Heart left ventricle (tissue), 16 donors: ENCODE measurements around the gene PPP1R14B. TPM values are rescaled to one million over a fixed set of nuclear protein-coding genes. Genes with fewer than 3 reads are reported as not detected.

Experiments used
- ATAC-seq, 4 donors: fragments of 200-7000 bp; cut with Tn5 transposase; one replicate each; pipeline ENCODE4 v1.9.1; 2020 to 2022; ENCODE audit warnings: moderate library complexity in 4 of 4, mild to moderate bottlenecking in 3 of 4, moderate number of reproducible peaks in 1 of 4
- DNase-seq, 5 donors: peaks; one replicate each; pipeline ENCODE4 v3.0.0-alpha.2; 2020
- H3K27ac ChIP-seq, 12 donors: fragments of 200-600 bp; sonication (generic) in 4 of 12; one replicate each; pipeline versions ENCODE4 v1.5.0 to v1.8.0; 2016 to 2022; ENCODE audit warnings: mild to moderate bottlenecking in 2 of 12
- H3K27me3 ChIP-seq, 9 donors: fragments of 200-600 bp; sonication (generic) in 2 of 9; one replicate each; pipeline versions ENCODE4 v1.5.1 to v1.8.0; 2016 to 2022; ENCODE audit warnings: mild to moderate bottlenecking in 3 of 9
- H3K36me3 ChIP-seq, 9 donors: fragments of 200-600 bp; sonication (generic) in 2 of 9; one replicate each; pipeline versions ENCODE4 v1.5.0 to v1.8.0; 2018 to 2022; ENCODE audit warnings: mild to moderate bottlenecking in 2 of 9
- H3K4me1 ChIP-seq, 12 donors: fragments of 200-600 bp; sonication (generic) in 4 of 12; one replicate each; pipeline versions ENCODE4 v1.5.0 to v1.8.0; 2016 to 2022; ENCODE audit warnings: mild to moderate bottlenecking in 3 of 12
- H3K4me3 ChIP-seq, 12 donors: fragments of 200-600 bp; sonication (generic) in 4 of 12; one replicate each; pipeline versions ENCODE4 v1.5.0 to v1.8.0; 2017 to 2022; ENCODE audit warnings: mild to moderate bottlenecking in 9 of 12, moderate library complexity in 4 of 12
- H3K9me3 ChIP-seq, 12 donors: fragments of 200-600 bp; sonication (generic) in 4 of 12; one replicate each; pipeline versions ENCODE4 v1.5.0 to v1.8.0; 2016 to 2022; ENCODE audit warnings: mild to moderate bottlenecking in 1 of 12
- CTCF ChIP-seq, 12 donors: fragments of 200-600 bp; sonication (generic) in 4 of 12; IDR thresholded peaks; one replicate each; pipeline versions ENCODE4 v1.5.0 to v1.8.0; 2018 to 2022; ENCODE audit warnings: antibody characterized with exemption in 12 of 12, mild to moderate bottlenecking in 5 of 12
- POLR2A ChIP-seq, 2 donors: fragments of 450-650 bp; IDR thresholded peaks; one replicate each; pipeline ENCODE4 v1.6.1; 2017; ENCODE audit warnings: antibody characterized with exemption in 2 of 2, mild to moderate bottlenecking in 2 of 2, moderate library complexity in 2 of 2
- WGBS, 4 donors: extraction: QIAGEN DNeasy Blood & Tissue Kit in 2 of 4; methylation state at CpG; one replicate each; pipeline versions ENCODE4 v1.1.5 to v1.1.7; 2013 to 2018; 5-methylcytosine and 5-hydroxymethylcytosine counted together
- intact Hi-C, 10 donors: fragments of 100-400 bp; cut with DNase I; formaldehyde crosslinking; loops; one replicate each; pipeline versions ENCODE4 v1.11.1 to v1.14.2; 2022
- polyA plus RNA-seq, 2 donors: library from polyadenylated mRNA; stranded (reverse); fragments of 200-250 nt; gene quantifications; one replicate each; pipeline ENCODE4 v1.2.3, GENCODE V29; 2013
- total RNA-seq, 9 donors: library from RNA; depleted of rRNA in 2 of 9; stranded (reverse); fragments of >200 nt in 2 of 9; fragmentation: NEBNext Ultra II Directional in 3 of 9; extraction: Animal tissue kit (Norgen Biotek cat#: 25700) in 3 of 9; gene quantifications; one replicate each; pipeline versions ENCODE4 v1.1.0 to v1.2.4, GENCODE V29; 2016 to 2023
- donor health status: ischemic (EF 13 %, LVEDD 7.1; RV severe dilation, severe dysfunction).
- donor health status: healthy with polysubstance abuse.
- donor health status: DM: no; HTN: yes; CAD: no.
- donor health status: DM: no; HTN: no; CAD: no.
- donor health status: ischemic (EF 25% LVEDD 6.9; RV normal size, moderate dysfunction).
- donor health status: ischemic (EF 25% LVEDD 5.7; RV mildly dilated, moderate dysfunction).
- donor health status: healthy.
- donor health status: DM: yes; HTN: yes; CAD: no.
- donor health status: ischemic (EF 35%, LVEDD 5.7; RV mildly dilated, moderate dysfunction).
- donor health status: nonischemic (EF 11% LVEDD 7.7; RV severe dilation, severe dysfunction).
- donor health status: DM: yes; HTN: yes; CAD: no.
- donor health status: PGD.
- donor health status: ischemic (EF 29% LVEDD 5.4; RV normal size, mild dysfunction).
- donor health status: nonischemic (EF 23%, LVEDD 6.1; RV moderate dilation, normal function).

Gene PPP1R14B
- total and polyA plus RNA-seq, 11 donors, result 69.6 to 244 (median 108) TPM

GRCh38 chr11:64251016-64251752 is 4.4 kb upstream of the PPP1R14B start, which contains the start of gene PLCB3:
Gene PLCB3 (plus strand): TSS chr11:64251530. CDS start chr11:64251650, 120 bp downstream.
- no peaks in the 10 kb centered on the region for H3K9me3 ChIP-seq
- TF ChIP-seq CTCF (IDR thresholded peaks at IDR 0.05) (peak; percentile 49 to 94 (median 80)), POLR2A (IDR thresholded peaks at IDR 0.05) (peak in 1 of 2 donors; percentile 68)
- H3K4me3 ChIP-seq, result peak within 1 kb of the TSS; percentile 62 to 100 (median 92)
- intact Hi-C loops, result loop anchor here in 4 of 10 donors (1.0 to 10.0 kb wide), 6 partner anchors 17 to 54 kb away; partner anchors contain the start of genes CATSPERZ (in 3 of the 4) and ESRRA (in 1 of the 4)
- peak in 4 of 5 donors; percentile 65 to 85 (median 72) for DNase-seq
- peak; percentile 21 to 64 (median 50) for ATAC-seq
- peak within 1 kb of the TSS in 11 of 12 donors; percentile 62 to 92 (median 79) for H3K27ac ChIP-seq
- H3K27me3 ChIP-seq, result no peaks in the 10 kb centered on the region
- WGBS, 4 donors, result 0 to 2% (median 1%) methylated on average over 21 to 75 of the region's 75 CpGs
- peaks cover 5 to 55% (median 33%) of the 10 kb centered on the region in 12 donors for H3K4me1 ChIP-seq
- peaks cover 0 to 19% (median 13%) of the 10 kb centered on the region in 9 donors for H3K36me3 ChIP-seq

- H3K27ac ChIP-seq, result peak overlapping the region in 6 of 12 donors; percentile 10 to 92 (median 65)
- H3K36me3 ChIP-seq, result peaks cover 0 to 12% (median 6%) of the 10 kb centered on the region in 9 donors
- WGBS, 4 donors, result 21 to 23% (median 23%) methylated on average over 13 of the region's 13 CpGs
- intact Hi-C loops, result loop anchor here in 4 of 10 donors (1.0 to 10.0 kb wide), 6 partner anchors 18 to 54 kb away; partner anchors contain the start of genes CATSPERZ (in 3 of the 4) and ESRRA (in 1 of the 4)
- no peaks in the 10 kb centered on the region for H3K27me3 ChIP-seq
- TF ChIP-seq POLR2A (IDR thresholded peaks at IDR 0.05) (no peak), CTCF (IDR thresholded peaks at IDR 0.05) (no peak)
- DNase-seq (no peak), ATAC-seq (no peak)
- H3K4me3 ChIP-seq, result peak overlapping the region; percentile 20 to 100 (median 88)
- H3K9me3 ChIP-seq, result no peaks in the 10 kb centered on the region
- H3K4me1 ChIP-seq, result peaks cover 5 to 62% (median 36%) of the 10 kb centered on the region in 12 donors
Observed at GRCh38 chr11:64250415-64251015, 3.8 kb upstream of the PPP1R14B start.

GRCh38 chr11:64249563-64250414 is 3.0 kb upstream of the PPP1R14B start:
- Histone ChIP-seq H3K4me3 (no peak overlapping the region), H3K27me3 (no peaks in the 10 kb centered on the region), H3K4me1 (peaks cover 5 to 69% (median 39%) of the 10 kb centered on the region in 12 donors), H3K27ac (no peak overlapping the region), H3K9me3 (no peaks in the 10 kb centered on the region), H3K36me3 (peaks cover 0 to 5% (median 4%) of the 10 kb centered on the region in 9 donors)
- ATAC-seq (no peak), DNase-seq (no peak)
- 89 to 95% (median 92%) methylated on average over 7 to 8 of the region's 8 CpGs for WGBS, 4 donors
- intact Hi-C loops, result loop anchor here in 4 of 10 donors (2.0 to 10.0 kb wide), 4 partner anchors 19 to 55 kb away; partner anchors contain the start of genes CATSPERZ (in 3 of the 4) and ESRRA (in 1 of the 4)
- TF ChIP-seq POLR2A (IDR thresholded peaks at IDR 0.05), result no peak
- TF ChIP-seq CTCF (IDR thresholded peaks at IDR 0.05), result no peak
